ENCODE data around the gene TCF12.

Gene TCF12

DNA sequence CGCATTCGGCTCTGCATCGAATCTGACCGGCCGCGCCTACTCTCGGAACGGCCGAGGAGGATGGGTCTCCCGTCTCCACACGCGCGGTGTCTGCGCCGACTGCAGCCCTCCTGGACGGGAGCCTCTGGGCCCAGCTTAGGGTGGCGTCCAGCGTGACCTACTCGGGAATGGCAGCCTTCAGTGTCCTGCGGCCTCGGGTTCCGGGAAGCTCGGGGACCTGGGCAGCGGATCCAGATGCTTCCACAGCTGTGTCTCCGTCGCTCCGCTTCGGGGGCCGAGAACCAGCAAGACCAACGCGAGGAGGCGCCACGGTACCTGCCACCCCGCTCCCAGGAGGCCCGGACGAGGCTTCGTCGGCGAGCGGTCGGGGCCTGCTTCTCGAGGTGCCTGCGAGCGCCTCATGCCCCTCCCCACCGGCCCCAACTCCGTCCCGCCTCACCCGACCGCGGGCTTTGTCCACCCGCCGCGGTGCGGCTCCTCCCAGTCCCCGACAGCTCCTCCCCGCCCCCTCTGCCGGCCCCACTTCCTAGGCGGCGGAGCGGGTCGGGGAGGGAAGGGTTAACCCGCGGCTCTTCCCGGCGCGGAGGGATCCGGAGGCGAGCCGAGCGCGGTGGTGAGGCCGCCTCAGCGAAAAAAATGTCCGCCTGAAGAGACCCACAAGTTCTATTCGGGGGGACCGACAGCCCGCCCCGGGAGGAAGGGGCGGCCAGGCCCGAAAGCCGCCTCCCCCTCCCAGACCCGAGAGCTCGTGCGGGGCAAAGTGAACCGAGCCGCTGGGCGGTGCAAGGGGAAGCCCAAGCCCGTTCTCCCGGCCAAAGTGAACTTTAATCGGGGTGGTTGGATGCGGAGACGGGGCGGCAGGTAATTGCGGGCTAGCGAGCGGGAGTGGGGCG lies at the start of gene TCF12:
Gene TCF12, plus strand, starts transcription at position 599 of the 893 bp plus-strand sequence. CDS start 1,270 bp downstream, outside the sequence.
- DNase-seq (ENCODE audit: low read depth, low spot score): peak; percentile 84

DNA sequence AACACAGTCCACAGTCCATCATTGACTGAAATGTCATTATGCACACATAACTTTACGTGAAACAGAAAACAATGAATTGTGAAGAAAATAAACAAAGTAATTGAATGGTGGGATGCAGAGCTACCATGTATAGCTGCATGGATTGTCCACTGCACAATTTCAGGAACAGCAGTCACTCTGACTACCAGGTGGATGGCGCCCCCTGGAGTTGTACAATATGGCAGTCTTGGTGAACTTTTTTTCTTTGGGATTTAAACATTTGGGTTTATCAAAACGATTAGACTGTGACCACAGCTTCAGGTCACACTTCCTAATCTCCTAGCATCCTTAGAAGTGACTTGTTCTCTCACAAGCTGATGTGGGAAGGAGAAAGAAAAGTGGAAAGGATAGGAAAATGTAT lies 48.9 kb upstream of the TCF12 start:
- no peak for DNase-seq (ENCODE audit: low read depth, low spot score)

DNA sequence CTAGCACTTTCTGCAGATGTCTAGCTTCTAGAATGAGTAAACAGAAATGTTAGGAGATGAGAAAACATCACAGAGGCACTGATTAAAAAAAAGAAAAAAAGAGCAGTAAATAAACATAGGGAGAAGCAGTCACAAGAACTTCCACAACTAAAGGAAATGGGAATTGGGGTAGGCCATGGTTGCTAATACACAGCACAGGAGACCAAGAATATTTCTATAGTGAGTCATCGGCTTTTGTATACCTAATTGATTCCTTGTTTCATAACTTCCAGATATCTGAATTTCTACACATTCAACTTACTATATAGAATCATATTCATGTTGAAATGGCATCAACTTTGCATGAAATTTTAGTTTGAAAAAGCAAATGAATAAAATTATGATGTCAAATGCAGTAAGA lies 47.3 kb upstream of the TCF12 start:
- DNase-seq (ENCODE audit: low read depth, low spot score): no peak

DNA sequence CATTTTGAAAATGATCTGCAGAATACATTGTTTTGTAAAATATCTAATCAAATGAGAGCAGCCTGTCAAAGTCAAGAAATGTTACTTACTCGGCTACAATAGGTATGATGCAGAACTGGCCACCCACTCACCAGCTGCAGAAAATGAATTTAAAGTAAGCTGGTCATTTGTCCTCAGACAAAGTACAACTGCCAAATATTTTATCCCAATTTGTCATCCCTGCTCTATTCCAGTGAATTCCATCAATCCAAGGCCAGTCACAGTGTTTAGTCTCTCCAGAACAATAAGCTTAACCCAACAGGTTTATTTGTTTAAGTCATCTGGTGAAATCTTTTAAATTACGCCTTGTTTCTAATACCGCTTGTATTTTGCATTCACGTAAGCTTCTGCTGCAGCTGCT lies 46.6 kb upstream of the TCF12 start:
- DNase-seq (ENCODE audit: low read depth, low spot score): no peak

DNA sequence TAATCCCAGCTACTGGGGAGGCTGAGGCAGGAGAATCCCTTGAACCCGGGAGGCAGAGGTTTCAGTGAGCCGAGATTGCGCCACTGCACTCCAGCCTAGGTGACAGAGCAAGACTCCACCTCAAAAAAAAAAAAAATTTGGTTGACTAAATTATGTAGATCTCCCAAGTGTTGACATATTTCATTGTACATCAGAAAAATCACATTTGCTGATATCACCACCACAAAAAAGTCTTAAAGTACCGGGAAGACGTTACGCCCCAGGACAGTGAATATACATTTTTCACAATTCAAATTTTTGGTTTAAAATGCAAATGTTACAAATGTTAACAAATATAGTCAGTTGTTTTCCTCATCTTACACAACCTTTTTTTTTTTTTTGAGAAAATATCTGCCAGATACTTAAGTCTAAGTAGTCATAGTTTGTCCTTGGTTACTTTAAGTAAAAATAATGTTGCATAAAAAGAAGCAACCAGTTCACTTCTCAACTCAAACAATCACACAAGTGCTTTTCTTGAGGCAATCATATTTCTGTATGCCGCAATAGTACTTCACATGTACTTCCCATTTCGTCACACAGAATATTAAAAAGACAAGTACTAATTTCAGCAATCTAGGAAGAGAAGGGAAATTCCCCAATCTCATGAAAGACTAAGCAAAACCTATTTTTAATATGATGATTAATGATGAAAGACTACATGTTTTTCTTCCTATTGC lies 41.0 kb upstream of the TCF12 start:
- no peak for DNase-seq (ENCODE audit: low read depth, low spot score)

DNA sequence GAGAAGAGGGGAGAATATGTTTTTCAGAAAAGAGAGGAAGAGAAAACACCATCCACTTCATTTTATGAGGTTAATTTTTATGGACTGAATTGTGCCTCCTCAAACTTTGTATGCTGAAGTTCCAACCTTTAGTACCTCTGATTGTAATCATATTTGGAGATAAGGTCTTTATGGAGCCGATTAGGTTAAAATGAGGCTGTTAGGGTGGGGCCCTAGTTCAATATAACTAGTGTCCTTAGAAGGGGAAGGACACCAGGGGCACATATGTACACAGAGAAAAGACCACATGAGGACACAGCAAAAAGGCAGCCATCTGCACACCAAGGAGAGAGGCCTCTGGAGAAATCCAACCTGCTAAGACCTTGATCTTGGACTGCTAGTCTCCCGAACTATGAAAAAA lies 38.9 kb upstream of the TCF12 start:
- DNase-seq (ENCODE audit: low read depth, low spot score): no peak

DNA sequence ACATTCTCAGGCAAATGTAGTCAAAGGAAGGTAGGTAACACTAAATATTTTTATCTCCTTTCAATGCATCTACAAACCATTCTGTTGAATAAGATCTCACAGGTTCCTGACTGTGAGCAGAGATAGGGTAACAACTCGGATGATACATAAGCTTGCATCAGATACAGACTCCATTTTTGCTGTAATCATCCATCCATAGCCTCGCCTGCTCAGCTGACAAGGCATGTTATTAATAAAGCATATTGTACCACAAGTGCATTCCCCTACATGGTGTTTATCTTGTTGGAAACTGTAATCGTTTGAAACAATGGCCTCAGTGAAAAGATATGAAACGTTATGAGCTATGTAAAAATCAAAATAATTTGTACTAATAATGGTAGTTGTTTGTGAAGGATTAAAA lies 35.4 kb upstream of the TCF12 start:
- no peak for DNase-seq (ENCODE audit: low read depth, low spot score)

DNA sequence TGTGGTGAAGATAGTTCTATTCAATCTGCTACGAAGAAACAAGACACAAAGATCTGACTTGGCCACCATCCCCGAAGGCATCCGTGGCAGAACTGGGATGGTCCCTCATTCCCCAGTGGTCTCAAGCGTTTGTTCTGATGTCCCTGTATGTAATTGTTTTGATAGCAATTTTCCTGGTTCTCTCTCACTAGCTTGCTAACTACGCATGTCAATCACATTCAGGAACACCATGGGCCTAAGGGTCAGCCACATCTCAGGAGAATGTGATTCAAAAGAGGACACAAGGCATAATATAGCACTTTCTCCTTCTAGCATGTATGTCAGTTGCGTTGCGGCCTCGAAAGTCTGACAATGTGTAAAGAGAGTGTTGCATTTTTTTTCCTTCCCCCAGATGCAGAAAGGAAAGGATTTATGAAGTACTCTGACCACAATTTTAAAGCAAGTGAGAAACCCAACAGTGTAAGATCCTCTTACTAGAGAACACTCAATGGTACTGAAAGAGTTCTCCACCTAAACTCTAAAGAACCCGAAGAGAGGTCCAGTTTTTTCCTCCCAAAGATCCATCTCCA lies 32.0 kb upstream of the TCF12 start:
- DNase-seq (ENCODE audit: low read depth, low spot score): no peak

DNA sequence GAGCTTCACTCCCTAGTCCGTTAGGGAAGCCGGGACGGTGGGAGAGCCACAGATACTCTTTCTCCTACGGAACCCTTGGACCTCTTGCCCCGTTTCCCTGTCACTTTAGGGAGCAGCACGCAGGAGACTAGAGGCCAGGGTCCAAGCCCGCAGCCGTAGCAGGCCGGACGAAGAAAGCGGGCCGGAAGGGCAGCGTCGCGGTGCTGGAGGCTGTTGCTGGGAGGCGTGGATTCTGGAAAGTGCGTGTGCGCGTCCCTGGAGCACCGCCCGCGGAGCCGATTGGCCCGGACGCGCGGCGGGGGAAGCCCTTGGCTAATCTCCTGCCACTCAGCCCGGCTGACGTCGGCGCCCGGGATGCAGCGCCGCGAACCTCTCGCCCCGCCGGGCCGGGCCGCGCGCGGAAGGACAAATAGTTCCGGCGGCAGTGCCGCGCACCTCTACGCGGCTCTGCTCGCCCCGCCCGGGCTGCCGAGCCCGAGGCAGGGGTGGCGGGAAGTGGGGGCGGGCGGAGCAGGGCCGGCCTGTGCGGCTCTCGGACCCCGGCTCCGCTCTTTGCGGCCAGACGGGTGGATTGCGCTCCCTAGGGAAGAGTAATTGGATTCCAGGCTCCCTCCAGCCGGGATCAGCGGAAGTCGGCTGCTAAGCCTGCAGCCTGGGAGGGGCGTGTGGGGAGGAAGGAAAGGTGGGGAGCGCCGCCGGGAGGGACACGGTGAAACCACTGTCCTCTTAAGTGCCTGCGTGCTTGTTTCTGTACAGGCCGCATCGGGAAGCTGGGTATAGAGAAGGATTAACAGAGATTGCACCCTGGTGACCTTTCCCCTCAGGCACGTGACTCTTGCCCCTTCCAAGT lies 31.3 kb upstream of the TCF12 start:
- DNase-seq (ENCODE audit: low read depth, low spot score): peak; percentile 85

DNA sequence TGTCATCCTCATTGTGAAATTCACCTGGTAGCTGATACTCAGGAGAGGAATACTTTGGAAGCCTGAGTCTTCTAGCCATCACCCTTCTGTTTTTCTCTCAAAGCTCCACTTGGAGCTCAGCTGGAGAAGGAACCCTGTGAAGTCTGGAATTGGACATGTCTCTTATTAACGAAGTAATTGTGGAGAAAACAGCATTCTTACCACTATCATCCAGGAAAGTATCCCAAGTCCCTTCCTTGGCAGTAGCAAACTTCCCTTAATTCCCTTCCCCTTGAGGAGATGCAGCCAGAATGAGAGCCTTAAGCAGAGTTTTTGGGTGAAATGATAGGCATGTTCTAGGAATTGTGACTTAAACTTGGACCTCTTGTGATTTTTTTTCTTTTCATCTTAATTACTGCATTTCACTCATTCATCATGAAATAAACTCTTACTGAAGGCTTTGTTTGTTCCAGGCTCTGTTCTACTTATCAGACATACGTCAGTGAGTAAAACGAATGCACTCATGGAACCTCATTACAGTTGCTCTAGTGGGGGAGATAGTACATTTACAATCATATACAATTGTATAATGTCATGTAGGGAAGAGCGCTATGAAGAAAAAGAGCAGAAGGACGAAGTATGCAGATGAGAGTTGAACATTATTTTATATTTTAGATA lies 30.5 kb upstream of the TCF12 start:
- DNase-seq (ENCODE audit: low read depth, low spot score): no peak

DNA sequence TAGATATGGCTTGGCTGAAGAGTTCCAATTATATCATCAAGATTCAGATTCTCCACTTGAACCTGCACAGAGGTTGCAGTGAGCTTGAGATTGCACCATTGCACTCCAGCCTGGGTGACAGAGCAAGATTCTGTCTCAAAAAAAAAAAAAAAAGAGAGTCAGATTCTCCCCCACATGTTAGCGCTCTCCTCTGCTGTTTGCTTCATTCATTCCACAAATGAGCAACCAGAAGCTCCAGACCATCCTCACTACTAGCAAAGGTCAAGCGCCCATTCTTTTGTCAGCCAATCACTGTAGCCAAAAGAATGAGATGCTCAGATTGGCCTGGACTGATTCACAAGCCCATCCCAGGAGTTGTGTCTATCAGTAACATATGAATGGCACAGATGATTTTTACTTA lies 28.4 kb upstream of the TCF12 start:
- DNase-seq (ENCODE audit: low read depth, low spot score): no peak

DNA sequence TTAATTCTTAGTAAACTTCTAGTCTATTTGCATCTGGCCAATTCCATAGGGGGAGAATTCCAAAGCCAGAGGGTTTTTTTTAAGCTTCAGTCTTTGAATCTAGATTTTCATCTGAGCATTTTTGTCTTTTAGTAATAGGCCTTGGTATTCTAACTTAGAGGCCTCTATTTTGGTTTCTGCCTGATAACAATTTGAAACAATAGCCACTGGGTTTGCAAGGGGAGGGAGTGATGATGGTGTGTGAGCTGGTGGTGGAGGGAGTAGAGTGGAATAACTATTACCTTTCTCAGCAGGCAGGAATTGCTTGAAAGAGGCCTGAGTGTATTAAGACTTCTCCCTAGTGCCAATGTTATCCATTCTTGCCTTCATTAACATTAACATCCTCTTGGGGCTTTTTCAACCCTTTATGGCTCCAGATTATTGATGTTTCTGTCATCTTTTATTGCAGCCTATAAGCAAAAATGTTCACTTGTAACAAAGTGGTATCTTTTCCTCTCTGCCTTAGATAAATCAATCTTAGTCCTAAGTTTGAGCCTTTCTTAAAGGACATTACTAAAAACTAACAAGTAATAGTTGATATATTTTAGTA lies 26.5 kb upstream of the TCF12 start:
- no peak for DNase-seq (ENCODE audit: low read depth, low spot score)

DNA sequence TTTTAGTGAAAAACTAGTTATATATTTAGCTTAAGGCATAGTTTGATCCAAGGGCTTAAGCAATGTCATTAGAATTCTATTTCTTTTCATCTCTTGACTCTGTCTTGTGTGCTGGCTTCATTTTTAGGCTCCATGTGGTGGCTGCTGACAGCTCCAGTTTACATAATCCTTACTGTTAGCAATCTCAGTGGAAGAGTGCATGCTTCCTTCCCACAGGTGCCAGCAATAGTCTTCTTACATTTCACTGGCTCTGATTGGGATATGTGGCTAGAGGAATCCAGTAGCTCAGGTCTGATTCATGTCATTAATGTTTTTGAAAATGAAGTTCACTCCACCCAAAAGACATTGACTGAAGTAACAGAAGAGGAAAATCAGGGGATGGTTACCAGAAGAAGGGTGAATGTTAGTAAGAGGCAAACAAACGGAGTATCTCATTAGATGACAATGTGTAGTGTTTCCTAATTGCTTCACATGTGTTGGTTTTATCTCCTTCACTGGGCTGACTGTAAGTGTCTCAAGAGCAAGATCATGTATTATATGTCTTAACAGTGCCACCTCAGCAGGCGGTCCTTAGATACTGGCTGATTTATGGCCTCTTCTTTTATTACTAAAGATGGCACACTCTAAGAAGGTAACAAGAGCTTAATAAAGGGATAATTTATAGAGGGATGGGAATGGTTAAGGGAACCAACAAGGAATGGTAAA lies 25.6 kb upstream of the TCF12 start:
- no peak for DNase-seq (ENCODE audit: low read depth, low spot score)

DNA sequence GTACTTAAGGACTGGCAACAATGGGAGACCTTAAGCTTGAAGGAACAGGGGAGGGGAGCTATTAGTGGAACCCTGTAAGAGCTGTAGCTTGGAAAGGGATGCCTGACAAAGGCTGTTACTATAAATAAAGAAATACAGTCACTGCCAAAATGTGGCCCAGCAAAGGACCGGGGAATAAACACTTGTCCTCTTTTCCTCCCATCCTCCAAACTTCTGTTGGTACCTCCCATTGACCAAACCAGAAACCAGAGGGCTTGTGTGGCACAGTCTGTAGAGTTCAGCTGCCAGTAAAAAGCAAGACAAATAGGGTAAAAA lies 25.1 kb upstream of the TCF12 start:
- DNase-seq (ENCODE audit: low read depth, low spot score): no peak

DNA sequence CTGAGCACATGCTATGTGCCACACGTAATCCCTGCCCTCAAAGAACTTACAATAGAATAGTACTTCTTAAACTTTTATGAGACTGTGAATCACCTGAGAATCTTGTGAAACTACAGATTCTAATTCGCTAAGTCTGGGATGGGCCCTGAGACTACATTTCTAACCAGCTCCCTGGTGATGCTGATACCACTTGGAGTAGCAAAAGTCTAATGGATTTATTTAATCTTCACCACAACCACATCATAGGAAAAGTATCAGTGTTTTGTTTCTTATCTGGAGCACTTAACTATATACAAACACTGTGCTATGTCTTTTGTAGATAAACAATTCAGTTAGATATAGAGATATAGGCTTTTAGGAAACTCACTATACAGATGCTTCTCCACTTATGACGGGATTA lies 23.8 kb upstream of the TCF12 start:
- DNase-seq (ENCODE audit: low read depth, low spot score): no peak

DNA sequence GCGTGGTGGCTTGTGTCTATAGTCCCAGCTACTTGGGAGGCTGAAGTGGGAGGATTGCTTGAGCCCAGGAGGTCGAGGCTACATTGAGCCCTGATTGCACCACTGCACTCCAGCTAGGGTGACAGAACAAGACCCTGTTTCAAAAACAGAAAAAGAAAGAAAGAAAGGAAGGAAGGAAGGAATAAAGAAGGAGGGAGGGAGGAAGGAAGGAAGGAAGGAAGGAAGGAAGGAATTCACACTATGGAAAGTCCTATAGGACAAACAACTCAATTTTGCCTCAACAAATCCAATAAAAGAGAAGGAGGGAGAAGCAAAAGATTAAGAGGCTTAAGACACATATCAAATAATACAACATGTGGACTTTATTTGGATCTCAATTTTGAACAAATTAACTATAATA lies 16.5 kb upstream of the TCF12 start:
- no peak for DNase-seq (ENCODE audit: low read depth, low spot score)

DNA sequence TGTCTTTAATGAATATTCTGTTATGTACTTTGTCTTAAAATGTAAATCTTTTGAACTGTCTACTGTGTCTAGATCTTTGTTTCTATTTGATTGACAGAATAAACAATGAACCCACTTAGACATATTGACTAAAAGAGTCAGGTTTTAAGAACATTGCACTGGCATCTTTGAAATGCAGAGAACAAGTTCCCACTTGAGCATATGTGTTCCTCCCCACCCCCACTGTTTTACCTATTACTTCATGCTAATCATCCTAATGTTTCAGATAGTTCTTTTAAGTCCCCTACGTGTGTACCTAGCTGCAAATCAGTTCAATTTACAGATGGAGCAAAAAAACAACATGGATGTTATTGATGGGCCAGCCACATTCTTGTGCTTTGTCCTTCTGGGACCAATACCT lies 11.7 kb upstream of the TCF12 start:
- DNase-seq (ENCODE audit: low read depth, low spot score): no peak

DNA sequence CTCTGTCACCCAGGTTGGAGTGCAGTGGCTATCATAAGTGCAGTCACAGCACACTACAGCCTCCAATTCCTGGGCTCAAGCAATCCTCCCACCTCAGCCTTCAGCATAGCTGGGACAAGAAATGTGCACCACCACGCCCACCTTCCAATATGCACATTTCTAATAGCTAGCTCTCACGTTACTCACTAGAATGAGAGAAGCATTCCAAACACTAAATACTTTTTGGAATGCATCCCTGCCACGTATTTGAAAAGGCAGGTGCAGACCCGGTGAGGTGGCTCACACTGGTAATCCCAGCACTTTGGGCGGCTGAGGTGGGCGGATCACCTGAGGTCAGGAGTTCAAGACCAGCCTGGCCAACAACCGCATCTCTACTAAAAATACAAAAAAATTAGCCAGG lies 7.6 kb upstream of the TCF12 start:
- no peak for DNase-seq (ENCODE audit: low read depth, low spot score)

DNA sequence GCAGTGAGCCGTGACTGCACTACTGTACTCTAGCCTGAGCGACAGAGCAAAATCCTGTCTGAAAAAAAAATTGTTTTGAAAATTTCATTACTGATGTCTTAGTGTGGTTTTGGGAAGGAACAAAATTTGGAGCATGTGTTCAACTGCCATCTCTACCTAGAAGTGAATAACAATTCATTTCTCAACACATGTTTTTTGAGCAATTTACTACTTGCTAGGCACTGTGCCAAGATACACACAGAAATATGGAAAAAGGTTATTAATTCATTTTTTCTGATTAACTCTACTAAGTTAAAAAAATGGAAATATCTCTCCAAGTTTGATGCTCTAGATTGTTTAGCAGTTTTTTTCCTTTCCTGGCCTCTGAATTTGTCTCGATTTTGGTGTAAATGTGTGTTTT lies 5.2 kb upstream of the TCF12 start:
- DNase-seq (ENCODE audit: low read depth, low spot score): no peak

DNA sequence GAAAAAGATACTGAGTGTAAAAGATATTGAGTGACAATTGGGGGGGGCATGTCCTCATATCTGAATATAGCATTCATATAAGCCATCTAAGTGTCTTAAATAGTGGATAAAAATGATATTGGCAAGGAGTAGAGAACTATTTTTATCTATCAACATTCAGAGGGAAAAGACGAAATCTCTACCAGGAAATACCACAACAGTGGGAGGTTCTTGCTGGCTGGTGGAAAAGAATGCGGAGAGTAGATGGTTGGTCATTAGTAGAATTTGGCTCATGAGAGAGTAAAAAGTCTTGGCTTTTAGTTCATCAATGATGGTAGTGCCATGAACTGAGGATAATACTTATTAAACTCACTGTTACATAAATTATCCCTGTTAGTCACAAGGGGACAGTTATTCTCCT lies 4.8 kb upstream of the TCF12 start:
- no peak for DNase-seq (ENCODE audit: low read depth, low spot score)
